ENCODE data around the gene FOXF1.

DNA sequence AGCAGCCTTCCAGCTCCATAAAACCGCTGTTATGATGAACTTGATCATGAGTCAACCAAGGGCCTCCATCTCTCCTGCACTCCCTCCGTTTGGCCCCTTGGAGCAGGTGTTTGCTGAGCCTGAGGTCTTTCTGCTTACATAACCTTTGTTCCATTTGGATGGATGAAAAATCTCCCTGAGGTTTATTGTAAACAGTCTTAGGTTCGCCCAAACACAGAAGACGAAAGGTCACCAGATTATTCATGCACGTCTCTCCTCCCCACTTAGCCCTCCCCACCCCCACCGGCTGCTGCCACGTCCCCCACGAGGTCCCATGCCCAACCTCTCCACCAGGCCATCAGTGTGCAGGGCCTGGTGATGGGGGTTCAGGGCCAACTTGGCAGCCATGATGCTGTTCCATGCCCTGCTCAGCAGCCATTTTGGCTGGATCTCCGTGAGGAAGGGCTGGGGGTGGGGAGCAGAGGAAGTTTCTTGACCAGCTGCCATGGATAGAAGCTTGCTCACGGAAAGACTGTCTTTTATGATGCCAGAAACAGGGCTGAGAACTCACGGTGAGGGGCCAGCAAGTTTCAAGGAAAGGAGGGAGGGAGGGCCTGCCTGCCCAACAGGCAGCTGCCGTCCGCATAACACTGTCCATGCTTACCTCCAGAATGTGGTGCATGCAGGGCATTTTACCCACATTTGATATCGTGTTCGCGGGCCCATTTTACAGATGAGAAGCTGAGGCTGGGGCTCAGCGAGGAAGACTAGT is 47.8 kb upstream of the FOXF1 start:
- TF ChIP-seq, protein P1, sequence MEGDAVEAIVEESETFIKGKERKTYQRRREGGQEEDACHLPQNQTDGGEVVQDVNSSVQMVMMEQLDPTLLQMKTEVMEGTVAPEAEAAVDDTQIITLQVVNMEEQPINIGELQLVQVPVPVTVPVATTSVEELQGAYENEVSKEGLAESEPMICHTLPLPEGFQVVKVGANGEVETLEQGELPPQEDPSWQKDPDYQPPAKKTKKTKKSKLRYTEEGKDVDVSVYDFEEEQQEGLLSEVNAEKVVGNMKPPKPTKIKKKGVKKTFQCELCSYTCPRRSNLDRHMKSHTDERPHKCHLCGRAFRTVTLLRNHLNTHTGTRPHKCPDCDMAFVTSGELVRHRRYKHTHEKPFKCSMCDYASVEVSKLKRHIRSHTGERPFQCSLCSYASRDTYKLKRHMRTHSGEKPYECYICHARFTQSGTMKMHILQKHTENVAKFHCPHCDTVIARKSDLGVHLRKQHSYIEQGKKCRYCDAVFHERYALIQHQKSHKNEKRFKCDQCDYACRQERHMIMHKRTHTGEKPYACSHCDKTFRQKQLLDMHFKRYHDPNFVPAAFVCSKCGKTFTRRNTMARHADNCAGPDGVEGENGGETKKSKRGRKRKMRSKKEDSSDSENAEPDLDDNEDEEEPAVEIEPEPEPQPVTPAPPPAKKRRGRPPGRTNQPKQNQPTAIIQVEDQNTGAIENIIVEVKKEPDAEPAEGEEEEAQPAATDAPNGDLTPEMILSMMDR (IDR thresholded peaks at IDR 0.05) = peak in 2 of 5 experiments; percentile 21 to 45
- TF ChIP-seq POLR2A (IDR thresholded peaks at IDR 0.05) = no peak
- peak; percentile 74 for TF ChIP-seq EP300 (IDR thresholded peaks at IDR 0.05; ENCODE audit: low read depth)
- peak; percentile 57 to 78 (median 71) for TF ChIP-seq POLR2AphosphoS5 (IDR thresholded peaks at IDR 0.05)
